ENCODE data around the gene GSTM3.
"Not testable (repeated sequence)": the region's sequence is repeated elsewhere in the genome, so short reads cannot be mapped to it uniquely, and the experiment has no call there.

GSTM3 gene

DNA sequence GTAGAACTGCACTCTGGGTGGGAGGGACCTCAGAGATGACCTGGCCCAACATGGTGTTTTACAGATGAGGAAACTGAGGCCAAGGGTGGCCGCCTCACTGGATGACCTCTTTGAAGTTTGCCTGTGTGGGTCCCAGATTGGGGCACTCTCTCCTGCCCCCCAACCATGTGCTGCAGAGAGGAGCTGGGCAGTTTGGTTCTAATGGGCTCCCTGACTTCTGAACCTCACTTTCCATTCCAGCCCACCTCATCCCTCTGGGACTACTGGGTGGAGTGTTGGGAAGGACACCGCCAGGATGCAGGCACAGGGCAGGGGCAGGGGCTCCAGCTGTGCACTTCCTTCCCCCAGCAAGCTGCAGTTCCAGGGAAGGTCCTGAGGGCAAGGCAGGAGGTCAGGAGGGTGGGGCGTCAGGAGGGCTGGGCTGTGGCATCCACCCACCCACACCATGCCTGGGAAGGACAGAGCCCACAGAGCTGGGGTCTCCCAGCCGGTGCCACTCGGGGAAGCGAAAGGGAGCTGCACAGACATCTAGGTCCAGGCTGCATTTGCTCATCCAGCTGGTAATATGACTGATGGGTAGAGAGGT, 33.2 kb upstream of the GSTM3 start:
- no peak for DNase-seq

DNA sequence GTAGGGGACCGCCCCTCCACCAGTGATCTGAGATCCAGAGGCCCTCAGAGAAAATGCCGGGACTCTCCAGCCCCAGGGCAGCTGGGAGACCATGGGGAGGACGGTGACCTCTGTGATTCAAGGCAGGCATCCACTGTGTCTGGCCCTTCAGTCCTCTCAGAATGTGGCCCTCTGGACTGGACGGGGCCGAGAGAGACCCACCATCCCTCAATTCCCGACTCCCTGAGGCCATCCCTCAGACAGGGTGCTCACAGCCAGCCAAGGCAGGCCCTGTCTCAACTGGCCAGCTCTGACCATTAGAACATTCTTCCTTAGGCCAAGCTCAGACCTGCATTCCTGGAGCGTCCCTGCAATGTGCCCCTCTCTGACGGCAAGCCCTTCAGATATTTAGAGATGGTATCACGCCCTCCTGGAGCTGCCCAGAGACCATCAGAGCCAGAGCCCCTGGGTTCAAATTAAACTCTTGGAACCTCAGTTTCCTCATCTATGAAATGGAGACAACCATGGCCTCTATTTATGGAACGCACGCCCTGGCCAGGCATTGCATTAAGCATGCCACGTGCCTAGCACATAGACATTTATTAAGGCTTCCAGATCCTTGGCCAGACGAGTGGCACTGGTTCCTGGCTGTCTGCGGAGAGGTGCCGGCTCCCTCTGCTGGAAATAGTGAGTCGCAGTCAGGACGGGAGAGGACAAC, 32.5 kb upstream of the GSTM3 start:
- peak; percentile 92 to 94 (median 92) for DNase-seq

DNA sequence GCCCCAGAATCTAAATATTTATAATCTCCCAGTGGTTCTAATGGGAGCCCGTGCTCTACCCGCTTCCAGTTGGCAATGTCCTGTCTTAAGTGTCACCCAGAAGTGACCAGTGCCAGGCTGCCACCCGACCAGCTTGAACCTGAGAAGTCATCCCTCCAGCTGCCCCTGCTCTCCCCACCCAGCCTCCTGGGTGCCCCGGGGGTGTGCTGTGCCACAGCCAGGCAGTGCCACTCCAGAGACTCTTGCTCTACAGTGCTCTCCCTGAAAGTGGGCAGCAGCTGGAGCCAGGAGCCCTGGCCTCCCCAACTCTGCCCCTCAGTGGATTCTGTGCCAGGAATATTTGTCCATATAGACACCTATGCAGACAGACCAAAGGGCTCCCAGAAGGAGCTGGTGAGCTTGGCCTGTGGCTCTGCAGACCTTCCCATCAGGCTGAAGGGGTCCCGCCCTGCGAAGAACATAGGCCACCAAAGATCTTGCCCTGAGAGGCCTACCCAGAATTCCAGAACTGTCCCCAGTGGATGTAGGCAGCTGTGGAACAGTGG, 31.9 kb upstream of the GSTM3 start:
- DNase-seq: no peak

DNA sequence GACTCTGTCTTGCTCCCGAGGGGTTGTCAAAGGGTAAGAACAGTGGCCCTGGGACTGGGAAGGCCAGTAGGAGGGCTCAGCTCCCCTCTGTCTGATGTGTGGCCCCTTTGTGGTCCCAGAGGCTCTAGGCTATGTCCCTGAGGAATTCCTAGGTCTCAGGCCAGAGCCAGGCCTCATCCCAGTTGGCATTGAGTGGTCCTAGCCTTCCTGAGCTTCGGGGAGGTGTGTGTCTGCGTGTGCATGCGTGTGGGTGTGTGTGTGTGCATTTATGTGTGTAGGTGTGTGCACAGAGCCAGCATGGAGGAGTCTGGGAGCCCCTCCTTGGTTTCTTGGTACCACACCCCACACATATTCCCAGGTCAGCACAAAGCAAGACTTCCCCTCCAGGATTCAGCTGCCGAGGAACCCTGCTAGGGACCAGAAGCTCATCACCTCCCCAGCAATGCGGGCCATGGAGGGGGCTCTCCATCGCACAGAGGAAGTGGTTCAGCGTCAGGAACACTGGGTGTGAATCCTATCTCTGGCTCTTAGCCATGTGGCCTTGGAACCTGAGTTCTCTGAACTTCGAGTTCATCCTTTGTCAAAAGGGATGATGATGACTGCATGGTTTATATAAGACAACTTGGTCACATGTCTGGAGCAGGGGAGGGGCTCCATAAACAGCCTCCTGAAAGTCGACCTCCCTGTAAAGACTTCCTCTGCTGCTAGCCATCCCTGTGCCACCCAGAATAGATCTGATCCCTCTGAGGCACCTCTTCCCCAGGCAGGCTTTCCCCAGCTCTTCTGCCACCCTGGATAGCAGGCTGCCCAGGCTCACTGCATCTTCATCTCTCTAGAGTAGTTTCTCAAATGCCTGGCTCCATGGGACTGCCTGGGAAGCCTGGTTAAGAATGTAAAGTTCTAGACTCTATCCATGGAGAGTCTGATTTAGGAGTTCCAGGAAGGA, 31.1 kb upstream of the GSTM3 start:
- no peak for DNase-seq

DNA sequence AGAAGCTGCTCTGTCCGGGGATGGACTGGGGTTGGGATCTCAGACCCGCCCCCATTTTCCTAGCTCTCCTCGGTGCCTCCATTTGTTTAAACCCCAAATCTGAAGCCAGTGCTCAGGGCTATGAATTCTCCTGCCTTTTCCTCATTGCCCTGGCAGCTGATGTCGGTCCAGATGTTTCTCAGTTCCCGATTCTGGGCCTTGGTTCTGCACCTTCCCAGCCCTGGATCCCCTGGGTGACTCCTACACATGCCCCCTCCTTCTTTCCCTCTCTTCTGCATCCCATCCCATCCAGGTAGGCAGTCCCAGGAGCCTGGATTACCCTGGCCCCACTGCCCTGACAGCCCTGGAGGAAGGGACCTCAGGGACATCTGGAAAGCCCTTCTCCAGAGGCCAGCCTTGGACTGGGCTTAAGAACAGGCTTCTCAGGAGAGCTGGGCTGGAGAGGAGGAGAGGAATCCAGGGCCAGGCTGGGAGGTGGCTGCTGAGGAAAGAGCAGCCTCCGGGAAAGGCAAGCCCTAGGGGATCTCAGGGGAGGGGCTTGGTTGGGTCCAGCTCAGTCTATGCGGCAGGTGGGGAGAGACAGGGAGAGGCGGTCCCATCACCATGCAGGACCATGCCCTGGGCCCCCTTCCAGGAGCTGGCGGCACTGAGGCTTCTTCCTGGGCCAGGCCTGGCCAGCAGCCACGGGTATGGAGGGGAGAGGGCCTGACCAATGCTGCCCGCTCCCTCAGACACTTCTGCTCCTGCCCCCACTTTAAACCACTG, 29.7 kb upstream of the GSTM3 start:
- DNase-seq: no peak

DNA sequence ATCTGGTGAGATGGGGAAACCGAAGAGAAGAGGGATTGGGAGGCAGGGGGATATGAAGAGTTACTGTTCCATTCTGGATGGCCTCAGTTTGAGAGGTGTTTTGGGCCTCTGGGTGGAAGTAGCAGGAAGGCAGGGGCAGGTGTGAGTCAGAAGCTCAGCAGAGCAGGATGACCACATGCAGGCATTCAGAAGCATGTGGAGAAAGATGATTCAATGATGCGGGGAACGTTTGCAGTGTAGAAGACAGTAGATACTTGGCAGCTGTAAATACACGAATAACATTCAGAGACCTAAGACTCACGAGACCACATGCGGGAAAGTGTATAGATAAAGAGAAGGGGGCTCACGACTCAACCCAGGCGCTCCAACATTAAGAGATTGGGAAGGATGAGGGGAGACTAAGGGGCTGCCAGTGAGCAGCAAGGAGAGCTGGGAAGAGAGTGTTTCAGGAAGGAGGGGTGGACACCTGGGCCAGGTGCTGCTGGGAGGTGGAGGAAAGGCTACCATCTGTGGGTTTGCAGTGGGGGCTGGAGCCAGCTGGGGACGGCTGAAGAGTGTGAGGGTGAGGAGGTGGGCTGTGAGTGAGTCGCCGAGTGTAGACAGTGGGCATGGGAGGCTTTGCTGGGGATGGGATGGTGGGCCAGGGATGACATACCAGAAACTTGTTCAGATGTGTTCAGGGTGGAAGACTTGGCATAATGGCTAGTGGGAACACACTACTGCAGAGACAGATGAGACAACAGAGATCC, 28.7 kb upstream of the GSTM3 start:
- DNase-seq: peak; percentile 36 to 48 (median 46)

DNA sequence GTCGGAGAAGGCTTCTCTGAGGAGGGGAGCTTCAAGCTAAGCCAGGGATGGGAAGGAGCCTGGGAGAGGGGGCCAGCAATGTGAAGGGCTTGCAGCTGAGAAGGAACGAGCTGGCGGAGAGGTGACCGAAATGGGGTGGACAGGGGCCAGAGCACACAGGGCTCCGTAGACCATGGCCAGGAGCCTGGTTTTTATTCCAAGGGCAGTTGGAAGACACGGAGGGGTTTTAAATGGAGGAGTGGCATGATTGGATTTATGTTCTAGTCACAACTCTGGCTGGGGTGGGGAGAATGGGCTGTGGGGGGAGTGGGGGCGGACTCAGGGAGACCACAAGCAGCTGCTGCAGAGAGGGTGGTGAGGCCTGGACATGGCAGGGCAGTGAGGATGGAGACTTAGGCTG, 28.0 kb upstream of the GSTM3 start:
- no peak for DNase-seq

DNA sequence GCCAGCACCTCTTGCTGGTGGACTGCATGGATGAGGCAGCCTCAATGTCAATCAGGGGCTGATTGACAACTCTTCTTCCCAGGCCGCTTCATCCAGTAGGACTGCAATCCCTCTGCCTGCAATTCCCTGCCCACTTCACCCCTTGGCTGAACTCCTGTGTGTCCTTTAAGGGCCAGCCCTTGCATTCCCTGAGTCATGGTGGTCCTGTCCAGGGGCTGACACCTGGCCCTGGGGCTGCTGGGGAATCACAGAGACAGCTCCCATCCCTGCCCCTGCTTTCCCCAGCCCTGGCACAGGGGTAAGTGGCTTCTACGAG, 27.5 kb upstream of the GSTM3 start:
- DNase-seq: no peak

DNA sequence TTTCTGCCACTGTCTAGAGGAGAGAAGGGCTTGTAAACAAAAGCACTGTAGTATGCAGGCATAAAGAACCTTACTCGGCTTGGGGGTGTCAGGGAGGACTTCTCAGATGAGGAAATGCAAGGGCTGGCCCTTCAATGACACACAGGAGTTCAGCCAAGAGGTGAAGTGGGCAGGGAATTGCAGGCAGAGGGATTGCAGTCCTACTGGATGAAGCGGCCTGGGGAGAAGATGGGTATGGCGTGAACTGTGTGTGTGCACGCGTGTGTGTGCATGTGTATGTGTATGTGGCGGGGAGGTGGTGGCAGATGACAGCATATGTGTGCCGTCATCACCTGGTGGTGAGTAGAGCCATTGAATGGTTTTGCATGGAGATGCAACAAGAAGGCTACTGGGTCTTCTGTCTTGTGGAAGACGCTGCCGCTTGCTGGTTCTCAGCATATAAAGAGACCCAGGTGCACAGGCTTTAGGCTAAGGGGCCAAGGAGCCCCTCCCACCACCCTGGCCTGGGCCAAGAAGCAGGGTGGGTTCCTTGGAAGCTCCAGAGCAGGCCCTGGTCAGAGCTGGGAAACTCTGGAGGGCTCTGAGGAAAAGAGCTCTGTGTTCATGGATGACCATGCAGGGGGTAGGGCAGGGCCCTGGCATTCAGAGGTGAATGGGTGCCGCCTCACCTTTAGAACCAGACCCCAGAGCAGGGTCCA, 26.9 kb upstream of the GSTM3 start:
- DNase-seq: no peak

DNA sequence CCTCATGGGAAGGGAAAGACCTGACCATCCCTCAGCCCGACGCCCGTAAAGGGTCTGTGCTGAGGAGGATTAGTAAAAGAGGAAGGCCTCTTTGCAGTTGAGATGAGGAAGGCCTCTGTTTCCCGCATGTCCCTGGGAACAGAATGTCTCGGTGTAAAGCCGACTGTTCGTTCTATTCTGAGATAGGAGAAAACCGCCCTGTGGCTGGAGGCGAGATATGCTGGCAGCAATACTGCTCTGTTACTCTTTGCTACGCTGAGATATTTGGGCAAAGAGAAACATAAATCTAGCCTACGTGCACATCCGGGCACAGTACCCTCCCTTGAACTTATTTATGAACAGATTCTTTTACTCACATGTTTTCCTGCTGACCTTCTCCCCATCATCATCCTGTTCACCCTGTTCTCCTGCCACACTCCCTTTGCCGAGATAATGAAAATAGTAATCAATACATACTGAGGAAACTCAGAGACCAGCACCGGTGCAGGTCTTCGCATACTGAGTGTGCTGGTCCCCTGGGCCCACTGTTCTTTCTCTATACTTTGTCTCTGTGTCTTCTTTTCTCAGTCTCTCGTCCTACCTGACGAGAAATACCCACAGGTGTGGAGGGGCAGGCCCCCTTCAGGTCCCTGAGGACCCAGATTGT, 26.3 kb upstream of the GSTM3 start:
- DNase-seq: not testable (repeated sequence)

DNA sequence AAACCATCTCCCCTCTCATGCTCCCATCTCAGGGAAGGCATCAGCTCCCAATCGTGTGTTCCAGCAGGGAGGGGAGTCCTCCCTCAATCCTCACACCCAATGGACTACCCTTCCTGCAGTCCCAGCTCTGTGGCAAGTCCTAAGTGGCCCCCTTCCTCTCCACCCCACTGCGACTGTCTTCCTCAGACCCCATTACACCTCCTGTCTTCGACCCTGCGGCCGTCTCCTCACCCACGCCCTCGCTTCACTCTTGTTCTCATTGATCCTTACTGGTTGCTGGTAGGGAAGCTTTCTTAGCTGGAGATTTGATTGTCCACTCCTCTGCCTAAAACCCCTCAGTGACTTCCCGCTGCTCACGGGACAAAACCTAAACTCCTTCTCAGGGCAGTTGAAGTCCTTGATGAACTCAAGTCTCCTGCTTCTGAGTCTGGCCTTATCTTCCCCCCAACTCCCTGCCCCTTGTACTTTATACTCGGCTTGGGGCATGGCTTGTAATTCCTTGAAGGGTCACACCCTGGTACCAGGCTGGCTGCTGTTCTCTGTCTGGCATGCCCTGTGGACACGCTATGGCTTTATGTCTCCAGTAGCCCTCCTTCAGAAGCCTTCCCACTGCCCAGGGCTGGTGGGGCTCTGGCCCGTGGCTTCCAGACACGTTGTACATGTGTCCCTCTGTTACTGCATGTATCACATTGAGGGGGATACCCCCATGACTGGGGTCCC, 25.2 kb upstream of the GSTM3 start:
- no peak for DNase-seq

DNA sequence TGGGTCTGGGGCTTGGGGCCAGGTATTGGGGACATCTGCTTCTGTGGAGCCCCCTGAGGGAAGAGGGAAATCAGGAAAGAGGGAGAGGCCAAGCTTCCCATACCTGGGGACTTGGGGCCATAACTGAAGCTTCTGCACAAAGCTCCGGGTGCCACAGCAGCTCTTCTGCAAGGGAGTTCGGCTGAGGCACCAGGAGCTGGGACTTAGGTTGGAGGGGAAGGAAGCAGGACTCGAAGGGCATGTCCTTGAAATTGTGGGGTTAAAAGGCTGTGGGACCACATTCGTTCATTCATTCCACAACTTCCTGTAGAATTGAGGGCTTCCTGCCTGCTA, 24.6 kb upstream of the GSTM3 start:
- DNase-seq: no peak

DNA sequence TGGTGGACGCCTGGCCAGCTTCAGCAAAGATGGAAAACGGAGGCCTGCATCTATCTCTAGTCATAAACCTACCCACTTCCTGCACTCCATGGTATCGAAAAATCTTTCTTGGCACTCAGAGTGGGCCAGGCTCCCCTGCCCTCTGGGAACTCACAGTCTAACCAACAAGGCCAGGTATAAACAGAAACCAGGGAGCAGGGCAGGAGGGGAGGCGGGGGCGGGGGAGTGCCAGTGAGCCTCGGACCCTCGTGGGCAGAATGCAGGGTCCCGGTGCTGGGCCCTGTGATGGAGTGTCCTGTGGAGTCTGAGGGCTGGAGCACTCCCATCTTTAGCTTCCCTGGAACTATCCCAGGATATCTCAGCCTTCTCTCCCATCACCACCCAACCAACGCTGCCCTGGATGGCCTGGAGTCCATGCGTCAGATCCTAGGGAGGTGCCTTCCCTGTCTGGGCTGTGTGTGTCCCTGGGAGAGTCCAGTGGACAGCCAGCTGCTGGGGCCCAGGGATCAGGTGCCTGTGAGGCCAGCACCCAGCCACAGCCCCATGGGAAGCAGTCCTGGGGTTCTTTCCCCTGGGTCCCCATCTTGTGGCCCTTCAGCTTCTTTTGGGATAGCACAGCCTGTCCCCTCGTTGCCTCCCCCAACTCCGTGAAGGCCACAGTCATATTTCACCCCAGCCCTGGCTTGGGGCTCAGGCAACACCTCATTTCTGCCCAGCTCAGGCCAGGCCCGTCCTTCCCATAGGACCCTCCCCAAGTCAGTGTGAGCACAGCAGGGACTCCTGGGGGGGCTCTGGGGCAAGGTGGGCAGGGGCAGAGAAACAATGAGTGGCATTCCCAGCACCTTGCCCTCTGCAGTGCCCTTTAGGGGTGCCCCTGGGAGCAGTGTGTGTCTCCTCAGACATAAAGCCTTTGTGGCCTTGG, 24.0 kb upstream of the GSTM3 start:
- no peak for DNase-seq

DNA sequence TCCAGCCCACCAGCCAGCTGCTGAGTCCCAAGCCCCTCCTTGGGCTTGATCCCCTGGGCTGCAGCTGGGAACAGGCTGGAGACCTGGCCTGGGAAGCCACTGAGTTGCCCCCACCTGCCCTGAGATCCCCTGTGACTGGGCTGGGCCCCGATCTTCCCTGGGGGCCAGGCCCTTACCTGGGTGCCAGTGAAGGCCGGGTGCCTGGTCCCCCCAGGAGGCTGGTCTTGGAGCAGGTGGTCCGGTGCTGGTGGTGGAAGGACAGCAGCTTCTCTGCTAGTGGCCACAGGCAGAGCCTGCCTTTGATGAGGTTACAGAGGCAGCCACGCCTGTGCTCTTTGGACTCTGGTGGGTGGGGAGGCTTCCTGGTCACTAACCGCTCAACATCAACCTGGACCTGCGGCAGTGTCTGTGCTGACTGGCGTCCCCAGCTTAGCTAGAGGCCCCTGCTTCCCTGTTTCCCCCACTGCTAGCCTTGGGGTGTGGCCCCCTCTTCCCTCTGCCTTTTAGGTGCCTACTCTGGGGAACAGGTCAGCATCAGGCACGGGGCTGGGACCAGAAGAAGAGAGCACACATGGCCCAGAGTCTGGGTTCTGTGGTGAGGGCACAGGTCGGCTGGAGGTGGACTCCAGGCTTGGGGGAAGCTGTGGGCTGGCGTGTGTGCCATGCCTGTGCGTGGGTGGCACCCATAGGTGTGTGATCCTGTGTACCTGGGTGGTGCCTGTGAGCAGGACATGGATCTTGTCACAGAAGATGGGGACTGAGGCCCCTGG, 23.0 kb upstream of the GSTM3 start, which contains the start of gene EPS8L3:
Gene EPS8L3 (minus strand): TSS at position 278 of the 770 bp plus-strand sequence. CDS start 2,174 bp downstream, outside the sequence.
- DNase-seq: no peak

DNA sequence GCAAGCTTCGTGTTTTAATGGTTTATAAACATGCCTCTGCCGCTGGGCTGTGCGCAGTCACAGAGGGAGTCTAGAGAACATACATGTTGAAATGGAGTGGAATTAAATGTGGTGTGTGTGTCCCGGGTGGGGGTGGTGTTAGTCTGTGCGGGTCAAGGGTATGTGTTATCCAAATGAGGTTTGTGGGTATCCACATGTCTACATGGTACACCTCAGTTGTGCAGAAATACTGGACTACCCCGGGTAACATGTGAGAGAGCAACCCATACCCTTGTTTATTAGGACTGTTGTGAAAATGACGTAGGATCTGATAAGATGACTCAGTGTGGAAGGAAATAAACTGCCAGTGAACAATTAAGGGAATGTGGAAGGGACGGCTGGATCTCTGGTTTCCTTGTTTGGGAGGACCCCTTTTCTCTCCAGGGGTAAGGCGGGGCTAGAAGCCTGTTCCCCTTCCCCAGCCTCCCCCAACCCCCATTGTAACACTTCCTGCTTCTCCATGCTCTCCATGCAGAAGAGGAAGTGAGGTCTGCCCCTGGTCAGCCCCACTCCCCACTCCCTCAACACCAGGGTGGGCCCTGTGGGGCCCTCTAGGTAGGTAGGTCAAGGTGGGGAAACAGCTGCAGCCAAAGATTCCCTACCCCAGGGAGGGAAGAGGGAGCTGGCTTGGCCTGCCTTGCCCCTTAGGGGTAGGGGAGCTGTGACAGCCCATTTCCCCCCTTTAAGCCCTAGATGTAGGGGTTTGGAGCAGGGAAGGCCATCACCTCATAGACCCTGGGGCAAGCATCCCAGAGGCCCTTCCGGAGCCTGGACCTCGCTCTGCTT, 22.2 kb upstream of the GSTM3 start:
- peak; percentile 73 to 83 (median 77) for DNase-seq

DNA sequence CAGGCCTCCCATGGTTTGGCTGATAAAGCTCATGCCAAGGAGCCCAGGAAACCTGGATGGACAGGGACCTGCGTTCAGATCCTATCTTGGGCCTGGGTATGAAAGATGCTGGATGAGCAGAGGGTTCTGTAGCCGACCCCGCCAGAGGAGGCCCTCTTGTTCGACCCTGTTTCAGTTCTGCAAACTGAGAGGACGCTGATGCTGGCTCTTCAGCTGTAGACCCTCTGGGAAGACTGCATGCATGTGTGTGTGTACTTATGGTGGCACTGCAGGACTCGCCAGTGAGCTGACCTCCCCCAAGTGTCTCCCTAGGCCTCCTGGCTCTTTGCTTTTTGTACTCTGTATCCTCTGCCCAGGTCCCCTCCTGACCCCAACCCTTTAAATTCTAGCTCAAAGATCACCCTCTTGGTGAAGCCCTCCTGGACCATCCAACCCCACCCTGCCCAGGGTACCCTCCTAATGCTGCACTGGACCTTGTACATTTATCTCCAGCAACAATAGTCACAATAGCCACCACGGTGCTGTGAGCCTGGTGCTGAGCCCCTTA, 21.3 kb upstream of the GSTM3 start:
- no peak for DNase-seq
